CD4-positive, alpha-beta memory T cell (primary cell): ENCODE results near the gene ZDHHC14. TPM values are rescaled to one million over a fixed set of nuclear protein-coding genes. Genes with fewer than 3 reads are reported as not detected.
A peak's percentile ranks its signal among the peaks of the same experiment; 100 is the strongest.

Experiments
- CTCF ChIA-PET: fragments of 350-600 bp; sonication (Branson Sonifier 250); formaldehyde crosslinking; loops from one replicate; lab custom pipeline; 2021; ENCODE audit warnings: inconsistent platforms; ENCODE audit not compliant: partially characterized antibody; lab: Charles Lee
- POLR2A ChIA-PET: fragments of 350-600 bp; sonication (Branson Sonifier 250); formaldehyde crosslinking; loops from one replicate; lab custom pipeline; 2021; ENCODE audit not compliant: partially characterized antibody; lab: Charles Lee
- DNase-seq, 5 donors: peaks; one replicate each; pipeline versions ENCODE4 v3.0.0 to v3.0.0-alpha.2; 2020 to 2022; ENCODE audit warnings: mixed read lengths in 1 of 5
- H3K27ac ChIP-seq: one replicate; pipeline ENCODE4 v1.7.0; 2013; ENCODE audit warnings: low read depth, low read length
- H3K27me3 ChIP-seq: 2 replicates; pipeline ENCODE4 v1.7.0; 2013; ENCODE audit warnings: mild to moderate bottlenecking, low read length, moderate library complexity; ENCODE audit not compliant: insufficient read depth
- H3K36me3 ChIP-seq: 2 replicates; pipeline ENCODE4 v1.7.0; 2013; ENCODE audit warnings: mild to moderate bottlenecking, low read length, moderate library complexity; ENCODE audit not compliant: insufficient read depth
- H3K4me1 ChIP-seq: 2 replicates; pipeline ENCODE4 v1.7.0; 2013; ENCODE audit warnings: mild to moderate bottlenecking, low read length, moderate library complexity; ENCODE audit not compliant: insufficient read depth
- H3K4me3 ChIP-seq, 2 donors: one replicate each; pipeline ENCODE4 v1.7.0; 2013; ENCODE audit warnings: low read length in 2 of 2, mild to moderate bottlenecking in 1 of 2
- H3K9me3 ChIP-seq, 2 donors: one replicate each; pipeline ENCODE4 v1.7.0; 2013; ENCODE audit warnings: low read length in 2 of 2, control low read depth in 1 of 2; ENCODE audit not compliant: control insufficient read depth in 1 of 2
- H3K27ac Mint-ChIP-seq, 7 donors: one replicate each; pipeline ENCODE4 v1.8.0; 2020 to 2021; ENCODE audit warnings: mixed read lengths in 7 of 7, mild to moderate bottlenecking in 6 of 7, inconsistent platforms in 3 of 7, moderate library complexity in 3 of 7
- H3K27me3 Mint-ChIP-seq, 2 donors: one replicate each; pipeline ENCODE4 v1.8.0; 2020 to 2021; ENCODE audit warnings: mixed read lengths in 2 of 2
- H3K36me3 Mint-ChIP-seq, 2 donors: one replicate each; pipeline ENCODE4 v1.8.0; 2020 to 2021; ENCODE audit warnings: mixed read lengths in 2 of 2, inconsistent platforms in 1 of 2, mild to moderate bottlenecking in 1 of 2
- H3K4me1 Mint-ChIP-seq, 4 donors: one replicate each; pipeline ENCODE4 v1.8.0; 2020 to 2021; ENCODE audit warnings: mixed read lengths in 4 of 4, mild to moderate bottlenecking in 1 of 4
- H3K4me3 Mint-ChIP-seq, 8 donors: one replicate each; pipeline ENCODE4 v1.8.0; 2020 to 2021; ENCODE audit warnings: mixed read lengths in 8 of 8, mild to moderate bottlenecking in 7 of 8, moderate library complexity in 6 of 8, inconsistent platforms in 3 of 8
- H3K9me3 Mint-ChIP-seq, 8 donors: one replicate each; pipeline ENCODE4 v1.8.0; 2020 to 2021; ENCODE audit warnings: mixed read lengths in 8 of 8, mild to moderate bottlenecking in 5 of 8, inconsistent platforms in 3 of 8, moderate library complexity in 1 of 8
- intact Hi-C: fragments of 100-400 bp; cut with micrococcal nuclease; formaldehyde crosslinking; loops from one replicate; pipeline ENCODE4 v1.15.1; 2023
- polyA plus RNA-seq, 2 donors: library from polyadenylated mRNA; unstranded; fragments of 300-500 nt; fragmentation: Illumina TruSeq; gene quantifications; one replicate each; pipeline ENCODE4 v1.2.3, GENCODE V29; 2021
- total RNA-seq, 2 experiments: library from RNA; stranded (reverse); gene quantifications; one replicate each; pipeline ENCODE4 v1.2.3, GENCODE V29; 2021

Gene ZDHHC14
- total and polyA plus RNA-seq, 4 experiments from 2014 or later = 1.5 to 1.9 (median 1.7) TPM

GRCh38 chr6:157609556-157609955 is 228.6 kb downstream of the ZDHHC14 start:
- H3K4me3 Mint-ChIP-seq = no peak overlapping the region
- H3K4me1 ChIP-seq = no peaks in the 10 kb centered on the region
- H3K27ac ChIP-seq = no peak overlapping the region
- H3K4me1 Mint-ChIP-seq = no peaks in the 10 kb centered on the region
- CTCF ChIA-PET = no interaction called here
- no peaks in the 10 kb centered on the region for H3K27me3 Mint-ChIP-seq
- peak overlapping the region in 1 of 7 donors; percentile 37 for H3K27ac Mint-ChIP-seq
- no peaks in the 10 kb centered on the region for H3K9me3 Mint-ChIP-seq
- H3K27me3 ChIP-seq = no peaks in the 10 kb centered on the region
- no peaks in the 10 kb centered on the region for H3K36me3 Mint-ChIP-seq
- intact Hi-C loops = no loop called here
- no peak for DNase-seq
- no peaks in the 10 kb centered on the region for H3K9me3 ChIP-seq
- H3K36me3 ChIP-seq = no peaks in the 10 kb centered on the region
- POLR2A ChIA-PET = no interaction called here
- H3K4me3 ChIP-seq = no peak overlapping the region

- no peaks in the 10 kb centered on the region for H3K27me3 Mint-ChIP-seq
Observed at GRCh38 chr6:157610451-157610999, 229.5 kb downstream of the ZDHHC14 start.

GRCh38 chr6:157611406-157611805 is 230.4 kb downstream of the ZDHHC14 start:
- H3K36me3 ChIP-seq = no peaks in the 10 kb centered on the region
- Mint-ChIP-seq H3K27ac (no peak overlapping the region), H3K36me3 (no peaks in the 10 kb centered on the region), H3K4me1 (no peaks in the 10 kb centered on the region), H3K9me3 (no peaks in the 10 kb centered on the region), H3K27me3 (no peaks in the 10 kb centered on the region), H3K4me3 (no peak overlapping the region)
- intact Hi-C loops = no loop called here
- no peak overlapping the region for H3K4me3 ChIP-seq
- no peaks in the 10 kb centered on the region for H3K4me1 ChIP-seq
- no peak for DNase-seq
- no peaks in the 10 kb centered on the region for H3K27me3 ChIP-seq
- H3K27ac ChIP-seq = no peak overlapping the region
- ChIA-PET CTCF (no interaction called here), POLR2A (no interaction called here)
- no peaks in the 10 kb centered on the region for H3K9me3 ChIP-seq

More at GRCh38 chr6:157610451-157610999, 229.5 kb downstream of the ZDHHC14 start:
- H3K9me3 ChIP-seq = no peaks in the 10 kb centered on the region
- H3K36me3 ChIP-seq = no peaks in the 10 kb centered on the region
- H3K27ac ChIP-seq = no peak overlapping the region
- Mint-ChIP-seq H3K9me3 (no peaks in the 10 kb centered on the region), H3K4me1 (no peaks in the 10 kb centered on the region), H3K36me3 (no peaks in the 10 kb centered on the region), H3K4me3 (no peak overlapping the region), H3K27ac (no peak overlapping the region)
- ChIA-PET POLR2A (no interaction called here), CTCF (no interaction called here)
- no peaks in the 10 kb centered on the region for H3K27me3 ChIP-seq
- no peak for DNase-seq
- H3K4me3 ChIP-seq = no peak overlapping the region
- no peaks in the 10 kb centered on the region for H3K4me1 ChIP-seq
- intact Hi-C loops = no loop called here

GRCh38 chr6:157613011-157613522 is 232.1 kb downstream of the ZDHHC14 start:
- no peak overlapping the region for H3K4me3 ChIP-seq
- DNase-seq = no peak
- no peak overlapping the region for H3K27ac ChIP-seq
- Mint-ChIP-seq H3K9me3 (no peaks in the 10 kb centered on the region), H3K27me3 (no peaks in the 10 kb centered on the region), H3K36me3 (no peaks in the 10 kb centered on the region), H3K4me1 (no peaks in the 10 kb centered on the region), H3K4me3 (no peak overlapping the region), H3K27ac (no peak overlapping the region)
- no peaks in the 10 kb centered on the region for H3K9me3 ChIP-seq
- H3K4me1 ChIP-seq = no peaks in the 10 kb centered on the region
- intact Hi-C loops = no loop called here
- POLR2A ChIA-PET = no interaction called here
- CTCF ChIA-PET = interaction anchor here (2.4 to 2.9 kb wide), 2 partner anchors 53 to 298 kb away, joined by 7 to 14 read pairs; no protein-coding TSS in a partner anchor
- no peaks in the 10 kb centered on the region for H3K27me3 ChIP-seq
- H3K36me3 ChIP-seq = no peaks in the 10 kb centered on the region

- ChIA-PET CTCF (interaction anchor here (2.4 to 2.9 kb wide), 2 partner anchors 52 to 299 kb away, joined by 7 to 14 read pairs; no protein-coding TSS in a partner anchor), POLR2A (no interaction called here)
- no peaks in the 10 kb centered on the region for H3K9me3 Mint-ChIP-seq
- H3K4me1 Mint-ChIP-seq = no peaks in the 10 kb centered on the region
- DNase-seq = no peak
- intact Hi-C loops = no loop called here
- Histone ChIP-seq H3K36me3 (no peaks in the 10 kb centered on the region), H3K27me3 (no peaks in the 10 kb centered on the region), H3K4me3 (no peak overlapping the region), H3K9me3 (no peaks in the 10 kb centered on the region), H3K27ac (no peak overlapping the region), H3K4me1 (no peaks in the 10 kb centered on the region)
- no peaks in the 10 kb centered on the region for H3K27me3 Mint-ChIP-seq
- H3K4me3 Mint-ChIP-seq = no peak overlapping the region
- no peak overlapping the region for H3K27ac Mint-ChIP-seq
- no peaks in the 10 kb centered on the region for H3K36me3 Mint-ChIP-seq
Observed at GRCh38 chr6:157614026-157614568, 233.1 kb downstream of the ZDHHC14 start.

- Histone ChIP-seq H3K4me1 (no peaks in the 10 kb centered on the region), H3K9me3 (no peaks in the 10 kb centered on the region), H3K4me3 (no peak overlapping the region), H3K36me3 (no peaks in the 10 kb centered on the region), H3K27me3 (no peaks in the 10 kb centered on the region), H3K27ac (no peak overlapping the region)
- ChIA-PET POLR2A (no interaction called here), CTCF (interaction anchor here (2.9 kb wide), 1 partner anchor 300 kb away, joined by 14 read pairs; no protein-coding TSS in a partner anchor)
- Mint-ChIP-seq H3K36me3 (no peaks in the 10 kb centered on the region), H3K27me3 (no peaks in the 10 kb centered on the region), H3K4me1 (no peaks in the 10 kb centered on the region), H3K27ac (no peak overlapping the region), H3K4me3 (no peak overlapping the region), H3K9me3 (no peaks in the 10 kb centered on the region)
- intact Hi-C loops = no loop called here
- no peak for DNase-seq
Observed at GRCh38 chr6:157615420-157615769, 234.4 kb downstream of the ZDHHC14 start.

- ChIA-PET POLR2A (no interaction called here), CTCF (no interaction called here)
- H3K36me3 Mint-ChIP-seq = no peaks in the 10 kb centered on the region
Observed at GRCh38 chr6:157615951-157616350, 235.0 kb downstream of the ZDHHC14 start.

More at GRCh38 chr6:157615951-157616350, 235.0 kb downstream of the ZDHHC14 start:
- H3K4me1 ChIP-seq = no peaks in the 10 kb centered on the region
- intact Hi-C loops = no loop called here
- H3K27ac ChIP-seq = no peak overlapping the region
- no peaks in the 10 kb centered on the region for H3K9me3 ChIP-seq
- H3K4me3 Mint-ChIP-seq = peak overlapping the region in 1 of 8 donors; percentile 27
- DNase-seq = no peak
- no peak overlapping the region for H3K4me3 ChIP-seq
- H3K9me3 Mint-ChIP-seq = no peaks in the 10 kb centered on the region
- H3K27me3 Mint-ChIP-seq = no peaks in the 10 kb centered on the region
- no peaks in the 10 kb centered on the region for H3K27me3 ChIP-seq
- no peak overlapping the region for H3K27ac Mint-ChIP-seq
- H3K4me1 Mint-ChIP-seq = no peaks in the 10 kb centered on the region
- no peaks in the 10 kb centered on the region for H3K36me3 ChIP-seq
